GM23248 (cell line): ENCODE data around the gene RCSD1. TPM values are rescaled to one million over a fixed set of nuclear protein-coding genes. Genes with fewer than 3 reads are reported as not detected.
A peak's percentile ranks its signal among the peaks of the same experiment; 100 is the strongest.

Experiments
- DNase-seq: peaks from one replicate; pipeline ENCODE4 v3.0.0-alpha.2; 2015
- H2AFZ ChIP-seq: fragments of 200-600 bp; sonication (generic); 2 replicates; pipeline ENCODE4 v1.6.1; 2016; ENCODE audit warnings: antibody characterized with exemption
- H3F3A ChIP-seq: fragments of 200-600 bp; sonication (generic); 2 replicates; pipeline ENCODE4 v1.6.1; 2016; ENCODE audit warnings: mild to moderate bottlenecking, antibody characterized with exemption, mixed run types; ENCODE audit not compliant: insufficient read depth
- H3K27ac ChIP-seq: fragments of 200-600 bp; sonication (generic); 2 replicates; pipeline ENCODE4 v1.5.1; 2016; ENCODE audit warnings: mild to moderate bottlenecking
- H3K27me3 ChIP-seq: fragments of 200-600 bp; sonication (generic); replicated peaks from 2 replicates; pipeline ENCODE4 v1.6.1; 2016; ENCODE audit warnings: mild to moderate bottlenecking; ENCODE audit not compliant: insufficient read depth
- H3K36me3 ChIP-seq: fragments of 200-600 bp; sonication (generic); 2 replicates; pipeline ENCODE4 v1.6.1; 2016; ENCODE audit warnings: low read depth, mild to moderate bottlenecking
- H3K4me1 ChIP-seq: fragments of 200-600 bp; sonication (generic); 2 replicates; pipeline ENCODE4 v1.6.1; 2016; ENCODE audit warnings: mild to moderate bottlenecking; ENCODE audit not compliant: insufficient read depth
- H3K4me2 ChIP-seq: fragments of 200-600 bp; sonication (generic); one replicate; pipeline ENCODE4 v1.6.1; 2016; ENCODE audit warnings: mild to moderate bottlenecking; ENCODE audit not compliant: unreplicated experiment
- H3K4me3 ChIP-seq: fragments of 200-600 bp; sonication (generic); 2 replicates; pipeline ENCODE4 v1.5.1; 2016; ENCODE audit warnings: mild to moderate bottlenecking
- H3K79me2 ChIP-seq: fragments of 200-600 bp; sonication (generic); 2 replicates; pipeline ENCODE4 v1.6.1; 2016; ENCODE audit warnings: mild to moderate bottlenecking; ENCODE audit not compliant: insufficient read depth
- H3K9ac ChIP-seq: fragments of 200-600 bp; sonication (generic); 2 replicates; pipeline ENCODE4 v1.6.1; 2016; ENCODE audit warnings: mild to moderate bottlenecking
- H3K9me2 ChIP-seq: fragments of 200-600 bp; sonication (generic); 2 replicates; pipeline ENCODE4 v1.6.1; 2016; ENCODE audit warnings: mixed run types, mild to moderate bottlenecking, moderate library complexity; ENCODE audit not compliant: insufficient read depth
- H3K9me3 ChIP-seq: fragments of 200-600 bp; sonication (generic); one replicate; pipeline ENCODE4 v1.6.1; 2017; ENCODE audit warnings: low read depth
- H4K20me1 ChIP-seq: fragments of 200-600 bp; sonication (generic); 2 replicates; pipeline ENCODE4 v1.6.0; 2016; ENCODE audit not compliant: insufficient read depth
- EZH2 ChIP-seq: fragments of 200-600 bp; sonication (generic); IDR thresholded peaks from 2 replicates; pipeline ENCODE4 v1.6.1; 2018; ENCODE audit warnings: antibody characterized with exemption, mild to moderate bottlenecking; ENCODE audit not compliant: insufficient read depth, poor library complexity, severe bottlenecking
- EZH2phosphoT487 ChIP-seq: fragments of 200-600 bp; sonication (generic); IDR thresholded peaks from 2 replicates; pipeline ENCODE4 v1.6.1; 2018; ENCODE audit warnings: antibody characterized with exemption, moderate library complexity, mild to moderate bottlenecking, low read depth; ENCODE audit not compliant: insufficient read depth
- WGBS, 2 experiments: methylation state at CpG; one replicate each; pipeline ENCODE4 v1.1.6; 2015 to 2017; ENCODE audit warnings: low lambda C conversion rate in 2 of 2, low coverage in 1 of 2; ENCODE audit errors: missing lambda C conversion rate in 2 of 2; 5-methylcytosine and 5-hydroxymethylcytosine counted together
- in situ Hi-C: fragments of 300-500 bp; cut with MboI; formaldehyde crosslinking; loops from 2 replicates; pipeline ENCODE4 v1.15.0; 2020
- polyA plus RNA-seq: library from polyadenylated mRNA; unstranded; fragments of >200 nt; fragmentation: Nextera tagmentation; extraction: Ambion mirVana; gene quantifications from 2 replicates; pipeline ENCODE4 v1.2.1, GENCODE V29; 2016
- total RNA-seq: library from RNA; depleted of rRNA; stranded (reverse); fragments of >200 nt; shearing (Covaris generic); gene quantifications from 2 replicates; pipeline ENCODE4 v1.2.3, GENCODE V29; 2014; rRNA removed

RCSD1 gene
- total and polyA plus RNA-seq, 2 experiments from 2014 or later, result 0.22 to 0.23 TPM

DNA sequence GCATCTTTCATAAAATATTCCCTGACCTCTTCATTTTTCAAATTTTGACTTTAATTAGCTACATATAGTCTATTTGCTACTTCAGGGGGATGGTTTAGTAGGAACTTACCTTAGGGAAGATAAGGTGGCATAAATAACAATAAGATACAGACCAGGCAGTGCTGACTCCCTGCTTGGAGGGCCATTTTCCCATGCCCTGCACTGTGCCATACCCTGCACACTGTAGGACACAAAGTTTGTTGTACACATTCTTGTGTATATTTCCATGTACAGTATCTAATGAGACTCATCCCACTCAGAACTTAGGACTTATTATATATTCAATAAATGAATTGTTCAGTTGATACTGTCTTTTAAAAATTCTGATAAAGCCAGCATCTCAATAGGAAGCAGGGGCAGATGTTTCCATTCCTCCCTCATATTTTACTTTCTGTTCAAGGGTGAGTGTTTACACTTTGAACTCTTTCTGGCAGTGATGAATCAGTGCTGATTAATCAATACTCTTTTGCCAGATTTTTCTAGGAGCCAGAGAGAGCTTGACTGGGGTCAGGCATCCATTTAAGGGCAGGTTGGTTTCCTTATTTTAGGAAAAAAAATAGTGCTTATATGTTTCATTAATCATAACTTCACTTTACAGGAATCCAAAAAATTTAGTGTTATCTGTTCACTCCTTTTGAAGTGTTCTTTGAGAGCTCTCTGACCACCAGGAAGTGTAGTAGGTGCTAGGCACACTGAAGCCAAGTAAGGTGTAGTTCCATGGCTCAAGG lies 122.4 kb downstream of the RCSD1 start:
- Histone ChIP-seq H3K4me1 (peaks cover 56% of the 10 kb centered on the region), H3K4me3 (peak overlapping the region; percentile 22), H3K27ac (peak overlapping the region; percentile 19), H3F3A (peaks cover 37% of the 10 kb centered on the region), H3K36me3 (no peaks in the 10 kb centered on the region), H3K9me2 (peaks cover 4% of the 10 kb centered on the region; the same call in 1 of the 2 replicates), H3K9me3 (no peaks in the 10 kb centered on the region), H2AFZ (no peak overlapping the region), H3K4me2 (peak overlapping the region; percentile 48), H3K9ac (no peak overlapping the region), H4K20me1 (peaks cover 11% of the 10 kb centered on the region; the same call in 1 of the 2 replicates), H3K27me3 (no peaks in the 10 kb centered on the region), H3K79me2 (peaks cover 100% of the 10 kb centered on the region)
- TF ChIP-seq EZH2phosphoT487 (no peak), EZH2 (no peak)
- in situ Hi-C loops, result no loop called here
- DNase-seq, result peak; percentile 62

DNA sequence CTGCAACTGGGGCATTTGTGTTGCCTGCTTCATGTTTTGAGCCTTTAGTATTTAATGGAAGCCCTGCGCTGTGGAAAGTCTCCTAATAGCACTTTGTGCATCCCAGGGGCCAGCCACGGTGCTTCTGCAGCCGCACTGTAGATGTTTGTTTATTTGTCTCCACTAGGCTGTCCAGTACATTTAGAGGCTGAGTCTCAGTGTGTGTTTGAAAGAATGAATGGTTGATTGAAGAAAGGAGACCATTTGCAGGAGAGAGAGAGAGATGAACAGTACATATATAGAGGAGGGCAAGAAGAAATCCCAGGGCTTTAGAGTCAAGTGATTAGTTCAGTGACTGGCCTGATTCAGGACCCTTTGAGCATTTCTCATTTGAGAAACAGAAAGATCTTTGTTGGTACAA lies 125.6 kb downstream of the RCSD1 start:
- 97 to 98% methylated on average over 3 of the region's 3 CpGs for WGBS, 2 experiments

More for the DNA sequence above, 125.6 kb downstream of the RCSD1 start:
- Histone ChIP-seq H3K27ac (no peak overlapping the region), H3K4me1 (peaks cover 25% of the 10 kb centered on the region), H2AFZ (no peak overlapping the region), H3K9ac (no peak overlapping the region), H3K36me3 (no peaks in the 10 kb centered on the region), H3K9me3 (no peaks in the 10 kb centered on the region), H4K20me1 (peaks cover 5% of the 10 kb centered on the region; the same call in 1 of the 2 replicates), H3F3A (peaks cover 15% of the 10 kb centered on the region; the same call in 1 of the 2 replicates), H3K9me2 (peaks cover 4% of the 10 kb centered on the region; the same call in 1 of the 2 replicates), H3K4me2 (no peak overlapping the region), H3K27me3 (no peaks in the 10 kb centered on the region), H3K4me3 (no peak overlapping the region), H3K79me2 (peaks cover 100% of the 10 kb centered on the region)
- no peak for TF ChIP-seq EZH2phosphoT487
- no peak for TF ChIP-seq EZH2
- DNase-seq, result no peak
- in situ Hi-C loops, result no loop called here

Other genes starting within 250 kb of the RCSD1 start
- not detected in 2 replicates for gene CD247, start 111.7 kb upstream of the RCSD1 start, total RNA-seq
- not detected in 2 replicates for gene CD247, start 111.7 kb upstream of the RCSD1 start, polyA plus RNA-seq
- gene CREG1, start 76.5 kb upstream of the RCSD1 start, total RNA-seq, result 86.6 and 90.5 TPM in 2 replicates
- gene CREG1, start 76.5 kb upstream of the RCSD1 start, polyA plus RNA-seq, result 72.0 and 73.1 TPM in 2 replicates
- 144 and 189 TPM in 2 replicates for gene MPZL1, start 91.8 kb downstream of the RCSD1 start, total RNA-seq
- 284 and 289 TPM in 2 replicates for gene MPZL1, start 91.8 kb downstream of the RCSD1 start, polyA plus RNA-seq